B cell (primary cell): ENCODE data around the gene RNF149.
"Not testable (repeated sequence)": the region's sequence is repeated elsewhere in the genome, so short reads cannot be mapped to it uniquely, and the experiment has no call there.

Source experiments
- CTCF ChIP-seq: fragments of 200-600 bp; IDR thresholded peaks from one replicate; pipeline ENCODE4 v1.8.0; 2022; ENCODE audit warnings: antibody characterized with exemption, mild to moderate bottlenecking
- EZH2 ChIP-seq: IDR thresholded peaks from 2 replicates; pipeline ENCODE4 v1.6.1; 2012; ENCODE audit warnings: borderline replicate concordance, low read depth, mild to moderate bottlenecking, moderate library complexity, low read length; ENCODE audit not compliant: insufficient read depth, poor library complexity, severe bottlenecking

- not testable (repeated sequence) for TF ChIP-seq CTCF, EZH2
Observed at GRCh38 chr2:101239760-101240118, 68.8 kb downstream of the RNF149 start.
